HS-27A (cell line): ENCODE data around the gene WAPL.
"Not testable (repeated sequence)": the region's sequence is repeated elsewhere in the genome, so short reads cannot be mapped to it uniquely, and the experiment has no call there.

Experiments
- DNase-seq: peaks from one replicate; pipeline ENCODE4 v3.0.0-alpha.2; 2012; ENCODE audit warnings: low read depth, missing footprints

WAPL gene

GRCh38 chr10:86521678-86522509 lies at the start of gene WAPL:
Gene WAPL, minus strand, starts transcription at chr10:86521792. Its CDS starts 3,723 bp downstream, at chr10:86518069.
- peak; percentile 42 for DNase-seq

- no peak for DNase-seq
Measured at GRCh38 chr10:86569335-86569734, 47.7 kb upstream of the WAPL start.

- not testable (repeated sequence) for DNase-seq
Measured at GRCh38 chr10:86566518-86566917, 44.9 kb upstream of the WAPL start.

GRCh38 chr10:86563338-86563737 lies 41.7 kb upstream of the WAPL start:
- not testable (repeated sequence) for DNase-seq

- DNase-seq: not testable (repeated sequence)
Measured at GRCh38 chr10:86558695-86559094, 37.1 kb upstream of the WAPL start.

- DNase-seq: no peak
Measured at GRCh38 chr10:86556933-86557649, 35.5 kb upstream of the WAPL start.

GRCh38 chr10:86556532-86556931 lies 34.9 kb upstream of the WAPL start:
- DNase-seq: no peak

- no peak for DNase-seq
Measured at GRCh38 chr10:86553639-86554038, 32.0 kb upstream of the WAPL start.

- no peak for DNase-seq
Measured at GRCh38 chr10:86553213-86553612, 31.6 kb upstream of the WAPL start.

GRCh38 chr10:86547296-86547695 lies 25.7 kb upstream of the WAPL start:
- DNase-seq: no peak

GRCh38 chr10:86545101-86545500 lies 23.5 kb upstream of the WAPL start:
- DNase-seq: no peak

GRCh38 chr10:86540016-86540415 lies 18.4 kb upstream of the WAPL start:
- DNase-seq: no peak

- DNase-seq: no peak
Measured at GRCh38 chr10:86538547-86538946, 17.0 kb upstream of the WAPL start.

GRCh38 chr10:86538040-86538439 lies 16.4 kb upstream of the WAPL start:
- DNase-seq: not testable (repeated sequence)

- DNase-seq: no peak
Measured at GRCh38 chr10:86536294-86536861, 14.8 kb upstream of the WAPL start.

- no peak for DNase-seq
Measured at GRCh38 chr10:86535132-86535882, 13.7 kb upstream of the WAPL start.

- no peak for DNase-seq
Measured at GRCh38 chr10:86533328-86533727, 11.7 kb upstream of the WAPL start.

- not testable (repeated sequence) for DNase-seq
Measured at GRCh38 chr10:86528736-86529135, 7.1 kb upstream of the WAPL start.

- DNase-seq: no peak
Measured at GRCh38 chr10:86526606-86527005, 5.0 kb upstream of the WAPL start.

- not testable (repeated sequence) for DNase-seq
Measured at GRCh38 chr10:86525713-86526112, 4.1 kb upstream of the WAPL start.

- DNase-seq: no peak
Measured at GRCh38 chr10:86524225-86524962, 2.8 kb upstream of the WAPL start.
